Measurements from ENCODE around the gene MAN1C1. TPM values are rescaled to one million over a fixed set of nuclear protein-coding genes. Genes with fewer than 3 reads are reported as not detected.

The MAN1C1 gene
- total and polyA plus RNA-seq, 2 donors (not counting 1 experiment from before 2014, with no cell fraction given) = 17.7 to 51.4 TPM

- H2AFZ ChIP-seq (ENCODE audit: low read length) = no peak overlapping the region
- DNase-seq (ENCODE audit: low read depth in 2 of 2) = no peak
- H3K79me2 ChIP-seq (ENCODE audit: control insufficient read depth, insufficient read depth, low read length) = no peaks in the 10 kb centered on the region
- no peaks in the 10 kb centered on the region for H3K27me3 ChIP-seq (ENCODE audit: control insufficient read depth, insufficient read depth, low read length)
- H3K36me3 ChIP-seq (ENCODE audit: control insufficient read depth, insufficient read depth, low read length) = peaks cover 2% of the 10 kb centered on the region
- H3K9ac ChIP-seq (ENCODE audit: insufficient read depth, low read length) = no peak overlapping the region
- TF ChIP-seq CTCF (conservative IDR thresholded peaks at IDR 0.05 in 1 of 2, IDR thresholded peaks at IDR 0.05 in 1 of 2; ENCODE audit: low read depth in 1 of 2, low read length in 2 of 2) = no peak
- no peak for TF ChIP-seq EZH2 (IDR thresholded peaks at IDR 0.05; ENCODE audit: low read length, missing control alignments)
- H3K27ac ChIP-seq (ENCODE audit: insufficient read depth, low read length) = no peak overlapping the region
- H3K4me2 ChIP-seq (ENCODE audit: extremely low read depth, insufficient read depth, low read length) = no peak overlapping the region
- H3K9me3 ChIP-seq (ENCODE audit: control insufficient read depth, insufficient read depth, low read depth, low read length) = no peaks in the 10 kb centered on the region
- H3K4me3 ChIP-seq (replicated peaks in 1 of 4; ENCODE audit: control extremely low read depth in 1 of 4, insufficient read depth in 1 of 4, low read depth in 3 of 4, low read length in 4 of 4) = no peak overlapping the region
- H4K20me1 ChIP-seq (ENCODE audit: control insufficient read depth, extremely low read depth, insufficient read depth, low read length) = no peaks in the 10 kb centered on the region
- H3K4me1 ChIP-seq (ENCODE audit: control insufficient read depth, extremely low read depth, insufficient read depth, low read length) = peaks cover 5% of the 10 kb centered on the region
Observed at GRCh38 chr1:25641329-25641725, 24.7 kb downstream of the MAN1C1 start.

GRCh38 chr1:25641931-25642573 lies 25.5 kb downstream of the MAN1C1 start:
- Histone ChIP-seq H3K27me3 (ENCODE audit: control insufficient read depth, insufficient read depth, low read length) (no peaks in the 10 kb centered on the region), H3K4me3 (replicated peaks in 1 of 4; ENCODE audit: control extremely low read depth in 1 of 4, insufficient read depth in 1 of 4, low read depth in 3 of 4, low read length in 4 of 4) (no peak overlapping the region), H3K9me3 (ENCODE audit: control insufficient read depth, insufficient read depth, low read depth, low read length) (no peaks in the 10 kb centered on the region), H3K4me2 (ENCODE audit: extremely low read depth, insufficient read depth, low read length) (peak overlapping the region; percentile 8), H3K36me3 (ENCODE audit: control insufficient read depth, insufficient read depth, low read length) (peaks cover 2% of the 10 kb centered on the region), H3K27ac (ENCODE audit: insufficient read depth, low read length) (no peak overlapping the region), H3K4me1 (ENCODE audit: control insufficient read depth, extremely low read depth, insufficient read depth, low read length) (peaks cover 5% of the 10 kb centered on the region), H2AFZ (ENCODE audit: low read length) (no peak overlapping the region), H3K9ac (ENCODE audit: insufficient read depth, low read length) (no peak overlapping the region), H4K20me1 (ENCODE audit: control insufficient read depth, extremely low read depth, insufficient read depth, low read length) (no peaks in the 10 kb centered on the region), H3K79me2 (ENCODE audit: control insufficient read depth, insufficient read depth, low read length) (no peaks in the 10 kb centered on the region)
- DNase-seq (ENCODE audit: low read depth in 2 of 2) = peak; percentile 44 to 73
- TF ChIP-seq EZH2 (IDR thresholded peaks at IDR 0.05; ENCODE audit: low read length, missing control alignments) = no peak
- TF ChIP-seq CTCF (conservative IDR thresholded peaks at IDR 0.05 in 1 of 2, IDR thresholded peaks at IDR 0.05 in 1 of 2; ENCODE audit: low read depth in 1 of 2, low read length in 2 of 2) = no peak

GRCh38 chr1:25642574-25643108 lies 26.1 kb downstream of the MAN1C1 start:
- peak; percentile 44 to 65 for DNase-seq (ENCODE audit: low read depth in 2 of 2)
- no peaks in the 10 kb centered on the region for H3K27me3 ChIP-seq (ENCODE audit: control insufficient read depth, insufficient read depth, low read length)
- H3K4me1 ChIP-seq (ENCODE audit: control insufficient read depth, extremely low read depth, insufficient read depth, low read length) = peaks cover 5% of the 10 kb centered on the region
- no peak overlapping the region for H3K4me3 ChIP-seq (replicated peaks in 1 of 4; ENCODE audit: control extremely low read depth in 1 of 4, insufficient read depth in 1 of 4, low read depth in 3 of 4, low read length in 4 of 4)
- no peak overlapping the region for H3K9ac ChIP-seq (ENCODE audit: insufficient read depth, low read length)
- no peaks in the 10 kb centered on the region for H3K9me3 ChIP-seq (ENCODE audit: control insufficient read depth, insufficient read depth, low read depth, low read length)
- H3K36me3 ChIP-seq (ENCODE audit: control insufficient read depth, insufficient read depth, low read length) = peaks cover 2% of the 10 kb centered on the region
- H4K20me1 ChIP-seq (ENCODE audit: control insufficient read depth, extremely low read depth, insufficient read depth, low read length) = no peaks in the 10 kb centered on the region
- TF ChIP-seq EZH2 (IDR thresholded peaks at IDR 0.05; ENCODE audit: low read length, missing control alignments) (no peak), CTCF (conservative IDR thresholded peaks at IDR 0.05 in 1 of 2, IDR thresholded peaks at IDR 0.05 in 1 of 2; ENCODE audit: low read depth in 1 of 2, low read length in 2 of 2) (no peak)
- no peaks in the 10 kb centered on the region for H3K79me2 ChIP-seq (ENCODE audit: control insufficient read depth, insufficient read depth, low read length)
- no peak overlapping the region for H2AFZ ChIP-seq (ENCODE audit: low read length)
- H3K4me2 ChIP-seq (ENCODE audit: extremely low read depth, insufficient read depth, low read length) = peak overlapping the region; percentile 29
- no peak overlapping the region for H3K27ac ChIP-seq (ENCODE audit: insufficient read depth, low read length)

All from fibroblast of lung (primary cell).